GM21717 (cell line): Measurements from ENCODE around the gene HEPHL1.
A peak's percentile ranks its signal among the peaks of the same experiment; 100 is the strongest.

ENCODE experiments used
- ATAC-seq: cut with Tn5 transposase; IDR thresholded peaks from one replicate; pipeline ENCODE4 v1.9.1; 2021; ENCODE audit warnings: mild to moderate bottlenecking, moderate library complexity; ENCODE audit not compliant: unreplicated experiment

The HEPHL1 gene

GRCh38 chr11:94128746-94129511 is 107.8 kb downstream of the HEPHL1 start, which contains the start of gene PANX1:
Gene PANX1 (plus strand): TSS chr11:94128841. CDS start chr11:94129313, 472 bp downstream.
- ATAC-seq: peak; percentile 89

- no peak for ATAC-seq
Measured at GRCh38 chr11:94129512-94130297, 108.6 kb downstream of the HEPHL1 start.

GRCh38 chr11:94130298-94131046 is 109.3 kb downstream of the HEPHL1 start:
- ATAC-seq: no peak

- ATAC-seq: no peak
Measured at GRCh38 chr11:94131047-94131717, 110.0 kb downstream of the HEPHL1 start.

GRCh38 chr11:94131718-94132115 is 110.6 kb downstream of the HEPHL1 start:
- no peak for ATAC-seq

- ATAC-seq: no peak
Measured at GRCh38 chr11:94132152-94132558, 111.0 kb downstream of the HEPHL1 start.

GRCh38 chr11:94132823-94133408 is 111.8 kb downstream of the HEPHL1 start:
- no peak for ATAC-seq

- no peak for ATAC-seq
Measured at GRCh38 chr11:94133752-94134151, 112.6 kb downstream of the HEPHL1 start.

GRCh38 chr11:94134651-94135512 is 113.7 kb downstream of the HEPHL1 start:
- peak; percentile 78 for ATAC-seq

- ATAC-seq: no peak
Measured at GRCh38 chr11:94139416-94139815, 118.3 kb downstream of the HEPHL1 start.

GRCh38 chr11:94140154-94140655 is 119.1 kb downstream of the HEPHL1 start:
- ATAC-seq: no peak

- ATAC-seq: no peak
Measured at GRCh38 chr11:94141511-94142307, 120.6 kb downstream of the HEPHL1 start.

- ATAC-seq: no peak
Measured at GRCh38 chr11:94142308-94143281, 121.4 kb downstream of the HEPHL1 start.

GRCh38 chr11:94144216-94144615 is 123.1 kb downstream of the HEPHL1 start:
- ATAC-seq: no peak

GRCh38 chr11:94144664-94145063 is 123.5 kb downstream of the HEPHL1 start:
- no peak for ATAC-seq

GRCh38 chr11:94145431-94145830 is 124.3 kb downstream of the HEPHL1 start:
- no peak for ATAC-seq

- ATAC-seq: no peak
Measured at GRCh38 chr11:94145916-94146315, 124.8 kb downstream of the HEPHL1 start.
